Mucosa of rectum (tissue), 2 donors: ENCODE results near the gene KCNN4.
A peak's percentile ranks its signal among the peaks of the same experiment; 100 is the strongest.

ENCODE experiments used
- H3K27ac ChIP-seq, 2 donors: one replicate each; pipeline ENCODE4 v1.7.0; 2013; ENCODE audit warnings: inconsistent platforms in 2 of 2, low read depth in 2 of 2, low read length in 2 of 2
- H3K27me3 ChIP-seq, 2 donors: one replicate each; pipeline ENCODE4 v1.7.0; 2013; ENCODE audit warnings: low read length in 2 of 2; ENCODE audit not compliant: control insufficient read depth in 2 of 2, insufficient read depth in 2 of 2
- H3K36me3 ChIP-seq, 2 donors: one replicate each; pipeline ENCODE4 v1.7.0; 2013; ENCODE audit warnings: low read length in 2 of 2; ENCODE audit not compliant: control insufficient read depth in 2 of 2, insufficient read depth in 2 of 2
- H3K4me1 ChIP-seq, 2 donors: one replicate each; pipeline ENCODE4 v1.7.0; 2013; ENCODE audit warnings: low read length in 2 of 2, mild to moderate bottlenecking in 1 of 2; ENCODE audit not compliant: control insufficient read depth in 2 of 2, insufficient read depth in 2 of 2
- H3K4me3 ChIP-seq, 2 donors: one replicate each; pipeline ENCODE4 v1.7.0; 2013; ENCODE audit warnings: low read length in 2 of 2
- H3K9ac ChIP-seq, 2 donors: one replicate each; pipeline ENCODE4 v1.7.0; 2013; ENCODE audit warnings: low read length in 2 of 2, low read depth in 1 of 2, mild to moderate bottlenecking in 1 of 2
- H3K9me3 ChIP-seq, 2 donors: one replicate each; pipeline ENCODE4 v1.7.0; 2013; ENCODE audit warnings: low read length in 2 of 2; ENCODE audit not compliant: control insufficient read depth in 2 of 2
- donor health status: healthy.
- donor health status: Normal muscosa, but diverticular disease.

The KCNN4 gene

DNA sequence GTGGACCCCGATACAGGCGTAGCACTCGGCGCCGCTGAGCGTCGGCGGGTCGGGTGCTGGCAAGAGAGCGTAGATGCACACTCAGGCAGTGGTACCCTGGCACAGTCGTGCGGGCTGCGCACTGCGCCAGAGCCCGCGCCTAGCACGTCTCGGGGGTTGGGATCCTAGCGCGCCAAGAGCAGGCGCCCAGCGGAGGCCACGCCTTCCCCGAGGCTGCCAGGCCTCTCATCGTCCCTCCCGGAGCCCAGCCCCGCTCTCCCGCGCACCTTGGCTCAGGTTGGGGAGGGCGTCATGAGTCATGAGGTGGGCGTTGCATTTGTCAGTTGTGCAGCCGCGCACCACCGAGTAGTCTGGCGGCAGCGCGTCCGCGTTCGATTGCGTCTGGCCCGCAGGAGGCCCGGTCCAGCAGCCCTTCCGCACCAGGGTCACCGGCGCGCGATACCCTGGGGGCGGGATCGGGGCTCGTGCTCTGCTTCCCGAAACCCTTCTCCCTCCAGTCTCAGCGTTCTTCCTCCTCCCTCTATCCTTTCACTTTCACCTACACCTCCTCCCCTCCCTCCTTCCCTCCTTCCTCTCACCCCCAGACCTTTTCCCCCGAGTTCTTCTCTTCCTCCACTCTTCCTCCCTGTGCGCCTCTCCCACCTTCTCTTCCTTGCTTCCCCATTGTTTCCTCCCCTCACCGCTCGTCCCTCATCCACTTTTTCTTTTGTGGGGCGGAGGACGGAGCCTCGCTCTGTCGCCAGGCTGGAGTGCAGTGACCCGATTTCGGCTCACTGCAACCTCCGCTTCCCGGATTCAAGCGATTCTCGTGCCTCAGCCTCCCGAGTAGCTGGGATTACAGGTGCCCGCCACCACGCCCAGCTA, 18.0 kb upstream of the KCNN4 start:
- Histone ChIP-seq H3K36me3 (no peaks in the 10 kb centered on the region), H3K9ac (peak overlapping the region; percentile 32 to 55), H3K27me3 (no peaks in the 10 kb centered on the region), H3K4me3 (peak overlapping the region; percentile 69 to 74), H3K4me1 (peaks cover 5 to 13% of the 10 kb centered on the region in 2 donors), H3K27ac (peak overlapping the region in 1 of 2 donors; percentile 41), H3K9me3 (peaks cover 3% of the 10 kb centered on the region in 2 donors)

DNA sequence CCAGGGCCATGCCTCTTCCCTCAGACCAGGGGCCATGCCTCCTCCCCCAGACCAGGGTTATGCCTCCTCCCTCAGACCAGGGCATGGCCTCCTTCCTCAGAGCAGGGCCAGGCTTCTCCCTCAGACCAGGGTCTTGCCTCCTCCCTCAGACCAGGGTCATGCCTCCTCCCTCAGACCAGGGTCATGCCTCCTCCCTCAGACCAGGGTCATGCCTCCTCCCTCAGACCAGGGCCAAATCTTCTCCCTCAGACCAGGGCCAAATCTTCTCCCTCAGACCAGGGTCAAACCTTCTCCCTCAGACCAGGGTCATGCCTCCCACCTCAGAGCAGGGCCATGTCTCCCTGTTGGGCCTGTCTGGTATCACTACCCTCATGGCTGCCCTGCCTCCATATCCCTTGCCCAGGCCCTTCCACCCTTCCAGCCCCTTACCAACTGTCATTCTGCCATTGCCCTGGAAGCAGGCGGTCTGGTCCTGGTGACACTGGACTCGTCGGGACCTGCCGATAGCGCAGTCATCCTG, 17.3 kb upstream of the KCNN4 start:
- Histone ChIP-seq H3K27me3 (peaks cover 0 to 2% of the 10 kb centered on the region in 2 donors), H3K4me3 (peak overlapping the region; percentile 69 to 74), H3K36me3 (no peaks in the 10 kb centered on the region), H3K9me3 (peaks cover 3% of the 10 kb centered on the region in 2 donors), H3K27ac (no peak overlapping the region), H3K4me1 (peaks cover 5 to 13% of the 10 kb centered on the region in 2 donors), H3K9ac (peak overlapping the region; percentile 32 to 55)

DNA sequence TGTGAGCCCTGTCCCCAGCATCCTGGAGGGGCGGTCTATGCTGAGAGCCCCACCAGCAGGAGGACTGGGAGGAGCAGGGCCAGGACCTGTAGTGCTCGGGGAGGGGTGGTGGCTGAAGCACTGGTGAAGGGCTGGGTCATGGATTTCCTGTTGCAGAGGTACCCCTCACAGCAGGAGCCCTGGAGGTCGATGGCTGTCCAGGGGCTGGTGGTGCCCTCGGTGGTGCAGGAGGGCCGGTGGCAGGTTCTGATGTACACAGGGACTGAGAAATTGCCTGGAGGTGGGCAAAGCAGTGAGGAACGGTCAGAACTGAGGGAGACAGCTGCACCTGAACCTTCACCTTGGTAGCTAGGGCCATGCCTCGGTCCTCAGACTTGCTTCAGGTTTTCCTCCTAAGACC, 16.8 kb upstream of the KCNN4 start:
- Histone ChIP-seq H3K36me3 (no peaks in the 10 kb centered on the region), H3K9ac (no peak overlapping the region), H3K27me3 (peaks cover 0 to 2% of the 10 kb centered on the region in 2 donors), H3K4me3 (no peak overlapping the region), H3K4me1 (peaks cover 5 to 13% of the 10 kb centered on the region in 2 donors), H3K9me3 (peaks cover 3% of the 10 kb centered on the region in 2 donors), H3K27ac (no peak overlapping the region)

DNA sequence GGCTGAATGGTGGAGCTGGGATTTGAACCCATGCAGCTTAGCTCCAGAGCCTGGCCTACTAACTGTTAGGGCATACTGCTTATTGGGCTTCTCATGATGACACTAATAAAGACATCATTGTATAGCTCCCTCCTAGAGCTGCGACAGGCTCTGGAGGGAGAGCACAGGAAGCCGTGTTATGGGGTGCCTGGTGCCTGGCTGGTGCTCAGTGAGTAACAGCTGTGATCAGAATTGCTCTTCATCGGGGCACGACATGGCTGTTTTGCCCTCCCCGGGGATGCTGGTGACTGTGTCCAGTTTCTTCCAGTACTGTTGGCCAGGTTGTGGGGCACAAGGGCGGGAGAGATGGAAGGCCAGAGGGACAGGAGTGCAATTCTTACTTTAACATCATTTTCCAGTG, 16.3 kb upstream of the KCNN4 start:
- Histone ChIP-seq H3K36me3 (no peaks in the 10 kb centered on the region), H3K27ac (no peak overlapping the region), H3K4me3 (no peak overlapping the region), H3K9ac (no peak overlapping the region), H3K27me3 (peaks cover 0 to 2% of the 10 kb centered on the region in 2 donors), H3K9me3 (peaks cover 3% of the 10 kb centered on the region in 2 donors), H3K4me1 (peaks cover 5 to 13% of the 10 kb centered on the region in 2 donors)

DNA sequence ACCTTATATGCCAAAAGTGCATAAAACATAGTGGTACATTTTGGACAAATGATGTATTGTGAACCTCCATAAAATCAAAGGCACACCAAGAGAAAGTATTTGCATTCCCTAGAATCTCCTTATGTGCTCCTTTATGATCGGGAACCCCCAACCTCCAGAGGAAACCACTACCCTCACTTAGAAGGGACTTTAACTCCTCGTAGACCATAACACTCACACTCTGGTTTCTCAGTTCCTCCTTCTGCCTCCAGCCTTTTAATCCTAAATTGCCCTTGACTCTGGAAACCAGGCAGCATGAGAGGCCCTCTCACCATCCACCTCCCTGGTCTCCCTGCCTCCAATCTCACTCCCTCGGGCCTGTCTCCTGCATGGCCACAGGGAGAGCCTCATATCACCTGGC, 9.8 kb upstream of the KCNN4 start:
- H3K27ac ChIP-seq = no peak overlapping the region
- H3K9me3 ChIP-seq = peaks cover 2 to 3% of the 10 kb centered on the region in 2 donors
- no peaks in the 10 kb centered on the region for H3K4me1 ChIP-seq
- H3K9ac ChIP-seq = no peak overlapping the region
- peaks cover 0 to 2% of the 10 kb centered on the region in 2 donors for H3K27me3 ChIP-seq
- no peaks in the 10 kb centered on the region for H3K36me3 ChIP-seq
- H3K4me3 ChIP-seq = no peak overlapping the region

DNA sequence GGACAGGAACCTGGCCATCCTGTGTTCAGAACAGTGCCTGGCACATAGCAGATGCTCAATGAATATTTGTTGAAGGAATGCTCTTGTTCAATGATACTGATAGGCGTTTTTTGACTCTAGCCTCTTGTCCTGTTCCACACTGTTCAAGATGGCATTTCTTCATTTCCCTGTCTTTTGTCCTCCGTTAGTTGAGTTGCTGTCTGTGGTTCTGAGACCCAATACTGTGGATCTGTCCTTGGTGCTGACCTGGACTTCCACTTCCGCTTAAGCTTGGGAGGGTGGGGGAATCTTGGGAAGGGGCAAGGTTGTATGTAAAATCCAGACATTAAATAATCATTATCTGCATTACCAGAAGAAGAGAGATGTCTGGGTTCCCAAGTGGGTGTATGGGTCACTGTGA, 8.3 kb upstream of the KCNN4 start:
- Histone ChIP-seq H3K4me3 (no peak overlapping the region), H3K27ac (no peak overlapping the region)

GRCh38 chr19:43786665-43787064, 5.9 kb upstream of the KCNN4 start:
- Histone ChIP-seq H3K4me1 (peaks cover 23 to 26% of the 10 kb centered on the region in 2 donors), H3K9me3 (no peaks in the 10 kb centered on the region), H3K27me3 (no peaks in the 10 kb centered on the region), H3K4me3 (no peak overlapping the region), H3K27ac (no peak overlapping the region), H3K36me3 (no peaks in the 10 kb centered on the region), H3K9ac (no peak overlapping the region)

More for the DNA sequence above, 8.3 kb upstream of the KCNN4 start:
- Histone ChIP-seq H3K9ac (no peak overlapping the region), H3K36me3 (no peaks in the 10 kb centered on the region), H3K4me1 (peaks cover 11% of the 10 kb centered on the region in 2 donors), H3K9me3 (no peaks in the 10 kb centered on the region), H3K27me3 (peaks cover 0 to 2% of the 10 kb centered on the region in 2 donors)

- peaks cover 29 to 38% of the 10 kb centered on the region in 2 donors for H3K4me1 ChIP-seq
- H3K36me3 ChIP-seq = no peaks in the 10 kb centered on the region
- peak overlapping the region in 1 of 2 donors; percentile 24 for H3K4me3 ChIP-seq
- peak overlapping the region in 1 of 2 donors; percentile 59 for H3K9ac ChIP-seq
- no peaks in the 10 kb centered on the region for H3K27me3 ChIP-seq
- H3K9me3 ChIP-seq = no peaks in the 10 kb centered on the region
- H3K27ac ChIP-seq = peak overlapping the region in 1 of 2 donors; percentile 57
Observed at GRCh38 chr19:43784981-43785808, 4.4 kb upstream of the KCNN4 start.

DNA sequence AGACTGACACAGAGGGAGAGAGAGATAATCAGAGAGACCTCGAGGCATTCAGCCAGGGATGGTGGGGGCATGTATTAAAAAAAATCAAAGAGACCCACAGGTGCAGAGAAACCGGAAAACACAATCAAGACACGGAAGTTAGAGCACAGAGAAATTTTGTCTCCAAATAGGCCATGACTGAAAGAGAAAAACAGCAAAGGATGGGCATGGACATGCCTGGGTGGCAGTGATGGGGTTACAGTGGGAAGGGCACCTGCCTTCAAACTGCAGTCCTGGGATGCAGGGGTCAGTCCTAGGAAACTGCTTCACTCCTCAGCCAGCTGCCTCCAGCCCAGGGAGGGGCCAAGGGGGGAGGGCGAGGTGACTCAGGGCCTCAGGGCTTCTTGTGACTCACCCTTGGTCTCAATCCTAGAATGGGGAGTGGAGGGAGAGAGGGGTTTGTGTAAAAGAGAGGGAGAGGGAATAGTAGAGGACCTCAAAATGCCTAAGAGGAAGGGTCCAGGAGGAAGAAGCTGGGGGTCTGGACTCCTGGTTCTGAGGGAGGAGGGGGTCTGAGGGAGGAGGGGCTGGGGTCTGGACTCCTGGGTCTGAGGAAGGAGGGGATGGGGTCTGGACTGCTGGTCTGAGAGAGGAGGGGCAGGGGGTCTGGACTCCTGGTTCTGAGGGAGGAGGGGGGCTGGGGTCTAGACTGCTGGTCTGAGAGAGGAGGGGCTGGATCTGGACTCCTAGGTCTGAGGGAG, 3.6 kb upstream of the KCNN4 start:
- H3K4me3 ChIP-seq = no peak overlapping the region
- H3K27me3 ChIP-seq = no peaks in the 10 kb centered on the region
- peaks cover 32 to 45% of the 10 kb centered on the region in 2 donors for H3K4me1 ChIP-seq
- H3K9ac ChIP-seq = peak overlapping the region in 1 of 2 donors; percentile 59
- H3K36me3 ChIP-seq = no peaks in the 10 kb centered on the region
- H3K27ac ChIP-seq = peak overlapping the region; percentile 42 to 57
- no peaks in the 10 kb centered on the region for H3K9me3 ChIP-seq
